ENCODE data around the gene HGS. TPM values are rescaled to one million over a fixed set of nuclear protein-coding genes. Genes with fewer than 3 reads are reported as not detected.

HGS gene
- total RNA-seq, 1 donor from 2014 or later = 215 TPM

GRCh38 chr17:81666342-81667191 is 17.2 kb upstream of the HGS start, which contains the start of the genes CCDC137 and OXLD1:
Gene CCDC137 (plus strand): TSS chr17:81666737. CDS start chr17:81666767, 30 bp downstream.
Gene OXLD1 (minus strand): TSS chr17:81666605. CDS start chr17:81666577, 28 bp downstream.
- peak; percentile 86 for DNase-seq (ENCODE audit: low read depth)
- H3K4me3 ChIP-seq (ENCODE audit: low read depth, low read length) = peak within 1 kb of the TSS; percentile 80
- no peaks in the 10 kb centered on the region for H3K27me3 ChIP-seq (ENCODE audit: control insufficient read depth, insufficient read depth, low read length)
- no peak for TF ChIP-seq CTCF (IDR thresholded peaks at IDR 0.05; ENCODE audit: insufficient read depth, low read length, poor library complexity, severe bottlenecking)
- peaks cover 3% of the 10 kb centered on the region for H3K36me3 ChIP-seq (ENCODE audit: control insufficient read depth, insufficient read depth, low read length)

- no peak for TF ChIP-seq CTCF (IDR thresholded peaks at IDR 0.05; ENCODE audit: insufficient read depth, low read length, poor library complexity, severe bottlenecking)
- H3K36me3 ChIP-seq (ENCODE audit: control insufficient read depth, insufficient read depth, low read length) = peaks cover 3% of the 10 kb centered on the region
- no peaks in the 10 kb centered on the region for H3K27me3 ChIP-seq (ENCODE audit: control insufficient read depth, insufficient read depth, low read length)
- DNase-seq (ENCODE audit: low read depth) = no peak
- H3K4me3 ChIP-seq (ENCODE audit: low read depth, low read length) = no peak overlapping the region
Observed at GRCh38 chr17:81667754-81668153, 16.1 kb upstream of the HGS start.

- no peak for TF ChIP-seq CTCF (IDR thresholded peaks at IDR 0.05; ENCODE audit: insufficient read depth, low read length, poor library complexity, severe bottlenecking)
- Histone ChIP-seq H3K36me3 (ENCODE audit: control insufficient read depth, insufficient read depth, low read length) (peaks cover 3% of the 10 kb centered on the region), H3K27me3 (ENCODE audit: control insufficient read depth, insufficient read depth, low read length) (no peaks in the 10 kb centered on the region), H3K4me3 (ENCODE audit: low read depth, low read length) (no peak overlapping the region)
- DNase-seq (ENCODE audit: low read depth) = no peak
Observed at GRCh38 chr17:81672504-81672903, 11.3 kb upstream of the HGS start.

- DNase-seq (ENCODE audit: low read depth) = no peak
- Histone ChIP-seq H3K4me3 (ENCODE audit: low read depth, low read length) (no peak overlapping the region), H3K36me3 (ENCODE audit: control insufficient read depth, insufficient read depth, low read length) (peaks cover 3% of the 10 kb centered on the region), H3K27me3 (ENCODE audit: control insufficient read depth, insufficient read depth, low read length) (no peaks in the 10 kb centered on the region)
- no peak for TF ChIP-seq CTCF (IDR thresholded peaks at IDR 0.05; ENCODE audit: insufficient read depth, low read length, poor library complexity, severe bottlenecking)
Observed at GRCh38 chr17:81672954-81673353, 10.9 kb upstream of the HGS start.

DNA sequence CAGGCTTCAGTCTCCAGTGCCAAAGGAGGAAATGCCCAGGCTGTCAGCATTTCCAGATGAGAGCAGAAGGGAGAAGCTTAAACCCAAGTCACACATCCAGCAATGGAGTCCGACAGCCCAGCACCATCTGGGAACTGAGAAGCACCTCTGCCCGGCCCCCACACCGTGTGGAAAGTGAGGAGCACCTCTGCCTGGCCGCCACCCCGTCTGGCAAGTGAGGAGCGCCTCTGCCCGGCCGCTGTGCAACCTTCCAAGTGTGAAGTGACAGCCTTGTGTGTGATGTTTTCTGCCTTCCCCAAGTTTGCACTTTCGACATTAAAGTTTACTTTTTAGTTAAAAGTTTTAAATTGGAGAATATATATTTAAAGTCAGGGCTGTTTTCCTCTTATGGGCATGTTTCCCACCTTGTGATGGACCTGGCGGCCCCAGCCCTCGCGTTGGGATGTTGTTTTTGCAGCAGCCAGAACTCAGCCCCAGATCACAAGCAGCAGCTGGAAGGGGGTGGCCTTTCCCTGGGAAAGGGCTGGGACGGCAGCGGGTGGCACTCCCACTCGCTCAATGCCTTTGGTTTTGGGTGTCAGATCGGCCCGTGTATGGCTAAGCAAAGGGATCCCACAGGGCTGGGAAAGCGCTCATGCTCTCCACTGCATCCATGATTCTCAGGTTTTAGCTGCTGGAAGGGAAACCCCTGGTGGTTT is 10.1 kb upstream of the HGS start:
- DNase-seq (ENCODE audit: low read depth) = no peak
- no peak for TF ChIP-seq CTCF (IDR thresholded peaks at IDR 0.05; ENCODE audit: insufficient read depth, low read length, poor library complexity, severe bottlenecking)
- Histone ChIP-seq H3K27me3 (ENCODE audit: control insufficient read depth, insufficient read depth, low read length) (no peaks in the 10 kb centered on the region), H3K4me3 (ENCODE audit: low read depth, low read length) (no peak overlapping the region), H3K36me3 (ENCODE audit: control insufficient read depth, insufficient read depth, low read length) (peaks cover 3% of the 10 kb centered on the region)

Measured in kidney epithelial cell (primary cell).